GF-D8 (cell line): ENCODE measurements around the gene HMCN2.
A peak's percentile ranks its signal among the peaks of the same experiment; 100 is the strongest.
"Not testable (repeated sequence)": the region's sequence is repeated elsewhere in the genome, so short reads cannot be mapped to it uniquely, and the experiment has no call there.

Experiments
- DNase-seq: peaks from one replicate; lab custom pipeline; 2025; lab: John Stamatoyannopoulos, UW

HMCN2 gene

DNA sequence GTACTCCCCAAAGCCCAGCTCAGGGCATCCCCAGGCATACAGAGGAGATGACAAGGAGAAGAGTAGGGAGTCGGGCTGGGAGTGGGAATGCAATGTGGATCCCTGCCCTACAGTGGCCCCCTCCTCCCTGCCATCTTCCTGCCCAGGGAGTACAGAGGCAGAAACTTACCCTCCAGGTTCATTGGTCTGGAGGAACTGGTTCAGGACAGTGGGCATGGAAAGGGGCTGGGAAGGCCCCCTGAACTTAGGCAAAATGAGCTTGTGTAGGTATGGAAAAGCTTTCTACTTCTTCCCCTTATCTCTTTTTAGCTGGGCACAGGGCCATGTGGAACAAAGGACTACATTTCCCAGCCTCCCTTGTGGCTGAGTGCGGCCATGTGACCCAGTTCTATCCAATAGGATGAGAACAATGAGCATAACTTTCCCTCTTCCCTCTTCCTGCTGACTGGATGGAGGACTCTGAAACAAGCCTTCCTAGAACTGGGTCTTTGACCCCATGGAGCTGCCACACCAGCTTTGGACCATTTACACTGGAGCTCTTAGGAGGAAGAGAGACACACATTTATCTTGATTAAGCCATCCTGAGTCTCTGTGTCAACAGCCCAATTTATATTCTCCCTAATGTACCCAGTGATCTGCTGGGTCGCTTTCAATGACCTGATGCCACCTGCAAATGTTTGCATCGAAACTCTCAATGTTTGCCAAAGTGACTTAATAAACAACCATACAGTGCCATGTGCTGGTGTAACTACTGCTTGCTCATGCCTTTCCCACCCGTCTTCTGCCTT, 25.0 kb upstream of the HMCN2 start:
- peak; percentile 40 for DNase-seq

- no peak for DNase-seq
Measured at GRCh38 chr9:130241198-130241535, 24.4 kb upstream of the HMCN2 start.

DNA sequence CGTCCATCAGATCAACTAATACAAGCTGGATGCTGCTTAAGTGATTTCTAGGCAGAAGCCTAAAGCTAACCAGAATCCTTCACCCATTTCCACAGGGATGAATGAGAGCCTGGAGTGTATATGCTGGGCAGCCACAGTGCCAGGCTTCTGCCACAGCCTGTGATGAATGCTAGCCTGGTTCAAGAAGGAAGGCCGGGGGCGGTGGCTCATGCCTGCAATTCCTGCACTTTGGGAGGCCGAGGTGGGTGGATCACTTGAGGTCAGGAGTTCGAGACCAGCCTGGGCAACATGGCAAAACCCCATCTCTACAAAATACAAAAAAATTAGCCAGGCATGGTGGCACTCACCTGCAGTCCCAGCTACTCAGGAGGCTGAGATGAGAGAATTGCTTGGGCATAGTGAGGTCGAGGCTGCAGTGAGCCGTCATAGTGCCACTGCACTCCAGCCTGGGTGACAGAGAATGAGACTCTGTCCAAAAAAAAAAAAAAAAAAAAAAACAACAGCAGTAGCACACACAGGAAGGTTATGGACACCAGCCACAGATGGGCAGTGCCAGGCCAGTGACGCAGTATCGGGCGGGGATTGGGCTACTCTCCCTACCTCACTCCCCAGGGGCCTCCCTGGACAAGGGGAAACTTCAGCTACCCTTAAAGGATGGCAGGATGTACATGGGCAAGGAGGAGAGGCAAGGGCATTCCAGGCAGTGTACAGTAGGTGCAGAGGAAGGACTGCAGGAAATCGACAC, 23.1 kb upstream of the HMCN2 start:
- DNase-seq, result no peak

- DNase-seq, result no peak
Measured at GRCh38 chr9:130243015-130243881, 22.3 kb upstream of the HMCN2 start.

- DNase-seq, result no peak
Measured at GRCh38 chr9:130243882-130244170, 21.7 kb upstream of the HMCN2 start.

DNA sequence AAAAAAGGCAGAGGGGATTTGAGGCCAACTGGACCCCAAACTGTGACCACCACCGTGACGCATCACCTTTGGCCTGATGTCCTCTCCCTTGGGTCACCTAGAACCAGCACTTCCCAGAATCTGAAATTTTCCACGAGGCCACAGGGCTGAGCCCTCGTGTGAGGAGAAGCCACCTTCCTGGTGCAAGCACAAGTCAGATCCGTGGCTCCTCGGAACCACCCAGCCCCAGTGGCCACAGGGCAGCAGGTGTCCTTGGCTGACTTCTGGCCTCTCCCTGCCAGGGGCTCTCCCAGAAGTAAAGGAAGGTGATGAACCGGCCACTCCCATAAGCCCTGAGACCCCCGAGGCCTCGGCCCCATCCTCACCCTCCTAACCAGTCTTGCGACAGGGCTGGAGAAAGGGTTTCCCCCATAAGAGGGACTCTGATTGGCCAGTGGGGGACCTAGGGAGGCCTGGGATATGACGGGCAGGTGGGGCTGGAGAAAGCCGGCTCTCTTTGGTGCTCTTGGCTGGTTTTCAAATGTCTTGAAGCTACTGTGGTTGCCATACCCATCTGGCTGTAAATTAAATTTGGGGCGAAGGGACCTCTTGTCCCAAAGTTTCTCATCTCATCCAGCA, 20.9 kb upstream of the HMCN2 start:
- DNase-seq, result no peak

DNA sequence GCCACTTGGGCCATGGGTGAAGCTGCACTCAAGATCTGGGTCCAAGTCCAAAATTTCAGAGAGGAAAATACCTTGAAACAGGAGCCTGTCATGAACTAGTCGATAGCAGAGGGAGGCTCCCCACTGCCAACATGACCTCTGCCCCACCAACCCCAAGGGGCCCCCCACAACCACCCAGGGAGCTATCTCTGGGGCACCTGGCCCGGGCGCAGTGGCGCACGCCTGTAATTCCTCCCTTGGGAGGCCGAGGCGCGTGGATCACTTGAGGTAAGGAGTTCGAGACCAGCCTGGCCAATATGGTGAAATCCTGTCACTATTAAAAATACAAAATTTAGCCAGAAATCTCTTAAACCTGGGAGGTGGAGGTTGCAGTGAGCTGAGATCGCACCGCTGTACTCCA, 20.1 kb upstream of the HMCN2 start:
- no peak for DNase-seq

- DNase-seq, result no peak
Measured at GRCh38 chr9:130246126-130246525, 19.4 kb upstream of the HMCN2 start.

DNA sequence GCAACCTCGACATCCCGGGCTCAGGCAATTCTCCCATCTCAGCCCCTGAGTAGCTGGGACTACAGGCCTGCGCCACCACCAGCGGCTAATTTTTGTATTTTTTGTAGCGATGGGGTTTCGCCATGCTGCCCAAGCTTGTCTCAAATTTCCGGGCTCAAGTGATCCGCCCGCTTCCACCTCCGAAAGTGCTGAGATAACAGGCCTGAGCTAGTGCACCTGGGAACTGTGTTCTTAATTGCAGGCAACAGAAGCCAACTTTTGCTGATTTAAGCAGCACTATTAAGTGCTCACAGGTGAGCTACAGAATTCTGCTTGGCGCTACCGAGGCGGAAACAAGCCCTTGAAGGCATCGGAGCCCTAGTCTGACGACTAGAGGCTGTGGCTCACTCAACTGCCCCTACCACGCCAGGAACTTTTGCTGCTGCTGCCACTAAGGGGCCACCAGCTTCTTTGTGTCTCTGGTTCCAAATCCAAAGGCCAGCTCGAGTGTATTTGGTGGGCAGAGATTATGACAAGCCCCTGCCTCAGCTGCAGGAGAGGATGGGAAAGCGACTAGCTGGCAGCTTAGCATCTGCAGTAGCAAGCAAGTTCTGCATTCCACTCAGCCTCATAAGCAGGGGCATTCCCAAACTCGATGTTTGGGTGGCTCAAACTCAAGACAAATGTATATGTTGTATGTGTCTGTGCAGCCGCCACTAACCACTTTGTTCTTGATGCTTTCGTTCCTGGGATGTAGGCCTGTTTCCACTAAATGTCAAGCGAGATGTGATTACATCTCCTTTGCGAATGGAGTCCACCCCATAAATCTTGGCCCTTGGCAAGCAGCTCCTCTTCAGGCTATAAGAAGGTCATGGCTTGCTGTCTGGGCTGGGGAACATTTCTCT, 10.6 kb upstream of the HMCN2 start:
- DNase-seq, result no peak

DNA sequence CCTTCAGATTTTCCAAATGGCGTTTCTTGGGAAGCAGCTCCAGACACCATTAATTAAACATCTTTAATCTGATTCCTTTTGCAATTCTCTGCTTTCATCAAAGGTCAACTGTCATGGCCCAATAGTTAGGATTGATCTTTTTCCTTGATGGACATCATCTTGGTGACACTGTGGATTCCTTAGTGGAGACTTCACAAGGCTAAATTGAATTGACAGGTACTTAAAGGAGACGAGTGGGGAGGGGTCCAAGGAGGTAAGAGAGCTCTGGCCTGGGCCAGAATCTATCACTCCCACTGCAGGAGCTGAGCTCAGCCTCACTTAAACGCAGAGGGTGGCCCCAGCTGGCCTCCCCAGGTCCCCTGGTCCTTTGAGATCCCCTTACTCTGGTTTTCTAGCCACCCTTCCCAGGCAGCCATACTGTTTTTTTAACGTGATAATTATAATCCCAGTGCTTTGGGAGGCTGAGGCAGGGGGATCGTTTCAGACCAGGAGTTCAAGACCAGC, 9.9 kb upstream of the HMCN2 start:
- no peak for DNase-seq

GRCh38 chr9:130256644-130257043, 8.9 kb upstream of the HMCN2 start:
- DNase-seq, result no peak

DNA sequence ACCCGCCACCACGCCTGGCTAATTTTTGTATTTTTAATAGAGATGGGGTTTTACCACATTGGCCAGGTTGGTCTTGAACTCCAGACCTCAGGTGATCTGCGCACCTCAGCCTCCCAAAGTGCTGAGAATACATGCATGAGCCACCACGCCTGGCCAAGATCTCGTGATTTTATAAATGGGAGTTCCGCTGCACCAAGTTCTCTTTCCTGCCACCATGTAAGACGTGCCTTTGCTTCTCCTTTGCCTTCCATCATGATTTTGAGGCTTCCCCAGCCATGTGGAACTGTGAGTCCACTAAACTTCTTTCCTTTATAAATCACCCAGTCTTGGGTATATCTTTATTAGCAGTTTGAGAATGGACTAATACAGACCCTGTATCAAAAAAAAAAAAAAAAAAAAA, 7.4 kb upstream of the HMCN2 start:
- DNase-seq, result not testable (repeated sequence)

GRCh38 chr9:130259044-130259443, 6.5 kb upstream of the HMCN2 start:
- DNase-seq, result no peak

- no peak for DNase-seq
Measured at GRCh38 chr9:130260816-130261765, 4.5 kb upstream of the HMCN2 start.

GRCh38 chr9:130262061-130262745, 3.4 kb upstream of the HMCN2 start:
- DNase-seq, result no peak

GRCh38 chr9:130262771-130263170, 2.8 kb upstream of the HMCN2 start:
- DNase-seq, result no peak

GRCh38 chr9:130263601-130264413, 1.8 kb upstream of the HMCN2 start:
- DNase-seq, result no peak
